Islet of Langerhans (tissue), 1 donor: ENCODE results near the gene RHBDD1.

Source experiments
- FAIRE-seq: peaks from one replicate; lab custom pipeline; 2011; peaks lifted over from hg19 to GRCh38; lab: Jason Lieb, UNC

The RHBDD1 gene

DNA sequence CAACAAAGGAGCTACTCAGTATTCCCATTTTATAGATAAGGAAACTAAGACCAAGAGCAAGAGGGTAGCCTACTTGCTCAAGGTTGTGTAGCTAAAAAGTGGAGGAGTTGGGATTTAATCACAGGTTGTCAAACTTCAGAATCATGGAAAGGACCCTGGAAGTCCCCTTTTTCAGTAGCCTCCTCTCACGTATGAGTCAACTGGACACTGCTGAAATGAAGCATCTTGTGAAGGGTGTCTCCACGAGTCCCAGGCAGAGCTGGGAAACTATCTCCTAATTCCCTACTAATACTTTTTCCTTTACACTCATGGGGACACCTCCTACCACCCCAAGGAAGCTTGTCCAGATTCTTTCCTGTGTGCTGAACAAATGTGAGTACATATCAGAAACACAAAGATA is 155.8 kb downstream of the RHBDD1 start:
- FAIRE-seq = no peak

DNA sequence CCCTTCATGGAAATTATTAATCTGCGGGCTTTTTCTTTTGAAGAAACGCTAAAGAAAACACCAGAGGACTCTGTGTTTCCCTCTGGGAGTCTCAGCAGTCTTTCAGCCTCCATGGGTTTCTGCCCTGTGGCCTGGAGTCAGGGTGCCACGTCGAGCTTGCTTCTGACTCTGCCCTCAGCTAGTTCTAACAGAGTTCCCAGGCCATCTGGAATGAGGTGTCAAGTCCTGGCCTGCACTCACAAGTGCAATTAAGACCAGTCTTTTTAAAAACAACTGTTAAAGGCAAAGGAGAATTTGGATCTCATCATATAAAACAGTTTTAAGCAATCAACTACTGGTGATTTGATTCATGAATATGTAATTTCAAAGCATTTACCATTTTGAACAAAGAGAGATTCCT is 157.3 kb downstream of the RHBDD1 start:
- FAIRE-seq = no peak

DNA sequence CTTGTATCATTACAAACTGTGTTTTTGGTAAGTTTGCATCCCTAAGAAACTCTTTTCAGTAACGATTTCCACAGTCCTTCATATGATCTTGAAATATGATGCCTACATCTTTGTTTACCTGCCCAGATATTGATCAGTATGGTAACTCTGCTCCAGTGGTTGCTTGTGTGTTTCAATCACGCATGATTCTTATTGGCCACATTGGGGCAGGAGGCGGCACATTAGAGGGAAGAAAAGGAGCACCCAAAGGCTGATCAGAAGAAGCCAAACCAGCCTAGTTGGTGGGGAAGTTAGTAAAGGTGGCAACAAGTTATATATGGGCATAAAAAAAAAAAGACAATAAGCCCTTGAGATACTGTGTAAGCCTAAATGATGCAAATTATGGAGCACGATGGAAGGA is 158.9 kb downstream of the RHBDD1 start:
- no peak for FAIRE-seq

DNA sequence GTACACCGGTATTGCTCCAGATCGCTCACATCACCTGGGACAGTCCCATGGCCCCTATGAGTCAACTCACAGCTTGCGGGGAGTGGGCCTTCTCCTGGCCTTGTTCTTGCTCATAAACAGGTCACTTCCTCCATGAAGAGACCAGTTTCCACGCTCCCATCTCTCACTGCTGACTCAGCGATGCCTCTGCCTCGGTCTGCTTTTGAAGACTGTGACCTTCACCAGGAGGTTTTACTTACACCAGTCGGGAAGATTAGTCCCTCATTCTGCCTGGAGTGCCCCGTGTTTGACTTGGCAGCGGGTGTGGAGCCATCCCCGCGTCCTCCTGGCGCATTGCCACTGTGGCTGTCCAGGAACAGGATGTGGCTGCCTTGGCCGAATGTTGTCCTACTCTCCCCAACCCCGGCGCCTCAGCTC is 159.8 kb downstream of the RHBDD1 start:
- no peak for FAIRE-seq

DNA sequence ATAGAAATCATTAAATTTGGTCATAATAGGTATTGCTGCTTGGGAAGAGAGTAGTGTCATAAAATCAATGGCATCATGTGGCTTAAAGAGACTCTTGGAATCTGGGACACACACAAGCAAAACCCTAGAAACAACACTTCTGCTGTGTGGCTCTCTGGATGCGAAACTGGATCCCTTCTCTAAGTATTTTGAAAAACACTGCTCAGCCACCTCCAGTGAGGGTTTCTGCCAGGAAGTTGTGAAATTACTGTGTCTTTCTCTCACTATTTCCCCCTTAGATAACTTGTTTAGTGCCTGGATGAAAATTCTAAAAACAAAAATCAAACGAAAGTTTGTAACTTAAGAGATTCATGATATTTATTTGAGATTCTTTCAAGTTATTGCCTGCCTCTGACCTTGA is 163.8 kb downstream of the RHBDD1 start:
- FAIRE-seq = no peak

DNA sequence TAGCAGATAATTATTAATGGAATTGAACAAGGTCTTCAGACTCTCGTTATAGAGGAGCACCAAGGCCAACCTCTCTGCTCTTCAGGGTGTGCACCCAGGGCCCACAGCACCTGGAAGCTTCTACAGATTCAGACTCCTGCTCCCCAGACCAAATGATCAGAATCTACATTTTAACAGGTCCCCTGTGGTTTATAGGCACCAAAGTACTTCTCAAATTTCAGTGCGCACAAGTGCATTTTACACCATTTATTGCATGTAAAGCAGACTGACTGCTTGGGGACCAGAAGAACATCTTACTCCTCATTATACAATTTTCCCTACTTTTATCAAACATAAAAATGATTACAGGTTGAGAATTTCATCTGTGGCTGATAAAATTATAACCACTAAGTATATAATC is 164.3 kb downstream of the RHBDD1 start:
- FAIRE-seq = no peak

DNA sequence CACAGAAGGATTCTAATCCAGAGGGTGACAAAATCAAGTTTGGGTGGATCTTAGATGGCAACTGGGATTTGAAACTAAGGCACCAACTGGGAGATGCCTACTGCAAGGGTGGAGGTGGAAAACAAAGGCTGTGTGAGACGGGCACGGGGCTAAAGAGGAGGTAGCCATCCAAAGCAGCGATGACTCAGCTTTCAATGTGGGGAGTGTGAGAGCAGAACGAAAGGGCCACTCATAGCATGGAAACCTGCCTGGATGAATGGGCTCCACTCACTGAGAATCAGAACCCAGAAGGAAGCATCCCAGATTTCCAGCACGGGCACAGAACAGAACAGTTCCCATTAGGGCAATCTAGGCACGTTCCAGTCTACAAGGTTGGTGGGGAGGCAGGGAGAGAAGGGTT is 168.6 kb downstream of the RHBDD1 start:
- FAIRE-seq = no peak

DNA sequence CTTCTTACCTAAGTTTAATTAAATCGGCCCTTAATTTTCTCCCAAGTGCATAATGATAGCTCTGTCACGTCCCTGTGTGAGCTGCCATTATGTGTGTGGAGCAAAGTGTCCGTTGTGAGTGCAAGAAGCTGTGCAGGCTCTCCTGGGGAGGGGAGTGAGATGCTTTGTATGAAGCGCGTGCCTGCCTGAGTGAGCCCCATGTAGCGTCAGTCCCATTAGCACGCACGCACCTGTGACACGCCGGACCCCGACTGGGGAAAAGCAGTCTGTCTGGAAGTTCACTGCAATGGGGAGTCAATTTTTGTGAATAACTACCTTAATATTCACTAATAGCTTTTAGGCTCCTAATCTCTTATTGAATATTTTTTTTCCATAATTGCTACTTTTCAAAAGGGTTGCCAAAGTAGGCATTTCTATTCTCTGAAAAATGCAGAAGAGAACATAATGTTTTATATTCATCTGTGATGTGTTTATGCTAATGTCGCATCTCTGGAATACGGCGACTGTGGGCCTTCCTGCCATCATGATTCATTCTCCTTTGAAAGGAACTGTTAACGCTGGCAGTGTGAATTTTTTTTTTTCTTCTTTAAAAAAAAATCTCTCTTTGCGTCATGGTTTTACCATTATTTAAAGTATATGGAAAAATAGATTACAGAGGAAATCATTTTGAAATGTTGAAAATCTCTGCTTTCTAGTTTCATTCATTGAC is 170.5 kb downstream of the RHBDD1 start:
- no peak for FAIRE-seq

DNA sequence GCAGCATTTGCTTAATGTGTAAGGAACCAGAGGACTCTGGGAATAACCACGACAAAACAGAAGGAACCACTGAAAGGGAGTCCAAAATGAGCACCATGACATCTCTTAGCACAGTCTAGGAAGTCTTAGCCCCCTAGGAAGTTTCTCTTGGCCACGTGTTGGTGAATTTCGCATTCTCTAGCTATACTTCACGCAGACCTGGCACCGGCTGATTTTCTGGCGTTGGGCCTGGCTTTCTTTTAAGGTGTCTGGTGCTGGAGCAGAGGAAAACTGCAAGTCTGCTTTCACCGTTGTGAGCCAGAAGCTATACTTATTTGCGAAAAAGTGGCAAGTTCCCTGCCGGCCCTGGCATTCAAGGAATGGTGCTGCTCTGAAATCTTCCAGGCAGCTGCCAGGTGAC is 171.3 kb downstream of the RHBDD1 start:
- no peak for FAIRE-seq

DNA sequence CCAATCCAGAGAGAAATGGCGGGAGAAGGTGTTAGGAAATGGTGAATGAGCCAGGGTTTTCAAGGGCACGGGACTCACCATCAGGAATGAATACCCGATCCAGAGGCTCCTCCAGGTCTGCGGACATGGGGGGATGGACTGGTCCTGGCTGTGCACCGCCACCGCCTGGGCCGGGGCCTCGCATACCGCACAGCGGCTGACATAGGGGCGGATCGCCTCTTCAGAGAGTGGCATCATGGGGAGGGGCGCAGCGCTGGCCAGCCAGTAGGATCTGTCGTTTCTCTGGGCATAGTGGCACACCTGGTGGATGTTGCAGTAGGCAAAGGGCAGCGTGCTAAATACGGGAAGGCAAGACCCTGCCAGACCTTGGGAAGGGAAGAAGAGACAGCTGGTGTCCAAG is 172.1 kb downstream of the RHBDD1 start:
- no peak for FAIRE-seq

DNA sequence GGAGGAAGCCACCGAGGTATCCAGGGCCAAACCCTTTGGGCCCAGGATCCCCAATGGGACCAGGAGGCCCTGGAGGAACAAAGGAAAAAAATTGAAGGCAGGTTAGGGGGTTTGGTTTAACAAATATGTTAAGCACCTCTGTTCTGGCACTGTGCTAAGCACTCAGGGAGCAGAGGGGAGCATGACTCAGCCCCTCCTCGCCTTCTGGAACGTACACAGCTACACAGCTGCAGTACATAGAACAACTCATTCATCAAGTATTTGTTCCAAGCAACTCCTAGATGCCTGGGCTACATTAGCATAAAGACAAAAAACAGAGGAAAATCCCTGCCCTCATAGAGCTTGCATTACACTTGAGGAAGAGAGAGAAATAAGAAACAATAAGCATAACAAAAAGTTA is 174.6 kb downstream of the RHBDD1 start:
- no peak for FAIRE-seq

DNA sequence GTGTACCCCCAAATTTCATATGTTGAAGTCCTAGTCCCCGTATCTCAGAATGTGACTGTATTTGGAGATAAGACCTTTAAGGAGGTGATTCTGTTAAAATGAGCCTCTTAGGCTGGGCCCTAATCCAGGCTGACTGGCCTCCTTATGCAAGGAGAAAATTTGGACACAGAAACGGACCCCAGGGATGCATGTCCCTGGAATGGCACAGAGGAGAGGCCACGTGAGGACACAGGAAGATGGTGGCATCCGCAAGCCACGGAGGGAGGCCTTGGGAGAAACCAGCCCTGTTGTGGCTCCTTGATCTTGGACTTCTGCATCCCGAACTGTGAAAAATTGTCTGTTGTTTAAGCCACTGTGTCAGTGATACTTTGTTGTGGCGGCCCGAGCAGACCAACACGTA is 177.5 kb downstream of the RHBDD1 start:
- FAIRE-seq = no peak

DNA sequence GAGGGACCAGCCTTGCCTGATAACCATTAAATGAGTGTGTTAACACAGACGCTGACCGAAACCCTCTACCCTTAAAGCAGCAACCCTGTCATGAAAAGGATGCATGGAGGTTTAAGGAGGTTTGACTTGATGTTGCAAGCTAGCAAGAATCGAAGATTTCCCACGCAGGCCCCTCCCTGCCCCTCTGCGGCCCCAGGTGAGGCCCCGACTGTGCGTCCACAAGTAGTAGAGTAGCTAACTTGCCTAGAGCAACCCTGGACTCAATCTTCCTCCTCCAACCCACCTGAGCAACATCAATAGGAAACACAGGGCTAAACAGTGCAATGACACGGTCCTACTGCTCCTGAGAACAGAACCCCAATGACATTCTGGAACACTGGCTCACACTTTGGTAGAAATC is 178.0 kb downstream of the RHBDD1 start:
- no peak for FAIRE-seq

DNA sequence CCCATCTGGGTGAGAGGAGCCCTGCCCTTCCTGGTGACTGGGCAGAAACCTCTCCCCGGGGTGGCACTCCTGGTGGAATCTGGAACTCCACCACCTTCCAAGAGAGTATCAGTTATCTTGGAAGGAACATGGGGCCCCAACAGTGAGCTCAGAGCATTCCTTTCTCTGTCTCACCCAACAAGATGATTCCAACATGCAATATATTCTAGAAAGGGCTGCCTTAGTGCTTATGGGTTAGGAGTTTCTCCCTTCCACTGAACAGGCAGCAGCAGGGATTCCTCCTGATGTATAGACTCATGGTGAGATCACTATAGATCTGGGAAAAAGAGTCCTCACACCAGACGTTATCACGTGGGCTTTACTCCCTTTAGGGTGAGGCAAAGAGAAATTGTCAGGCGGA is 181.0 kb downstream of the RHBDD1 start:
- no peak for FAIRE-seq

DNA sequence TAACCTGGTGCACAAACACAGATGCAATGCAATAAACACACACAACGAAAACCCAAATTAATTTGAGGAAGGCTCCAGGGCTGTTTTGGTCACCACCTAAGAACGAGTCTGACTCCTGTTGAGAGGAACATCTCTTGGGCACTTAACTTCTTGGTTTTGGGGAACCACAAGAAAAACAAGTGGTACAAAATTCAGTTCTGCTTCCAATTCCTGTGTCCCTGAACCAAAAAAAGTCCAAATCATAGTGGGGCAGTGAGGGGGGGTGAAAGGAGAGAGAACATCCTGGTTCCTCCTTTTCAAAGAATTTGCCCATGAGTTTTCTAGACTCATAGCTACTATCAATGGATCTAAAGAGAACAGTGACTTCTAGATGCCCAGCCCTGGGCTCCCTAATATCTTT is 184.6 kb downstream of the RHBDD1 start:
- no peak for FAIRE-seq

DNA sequence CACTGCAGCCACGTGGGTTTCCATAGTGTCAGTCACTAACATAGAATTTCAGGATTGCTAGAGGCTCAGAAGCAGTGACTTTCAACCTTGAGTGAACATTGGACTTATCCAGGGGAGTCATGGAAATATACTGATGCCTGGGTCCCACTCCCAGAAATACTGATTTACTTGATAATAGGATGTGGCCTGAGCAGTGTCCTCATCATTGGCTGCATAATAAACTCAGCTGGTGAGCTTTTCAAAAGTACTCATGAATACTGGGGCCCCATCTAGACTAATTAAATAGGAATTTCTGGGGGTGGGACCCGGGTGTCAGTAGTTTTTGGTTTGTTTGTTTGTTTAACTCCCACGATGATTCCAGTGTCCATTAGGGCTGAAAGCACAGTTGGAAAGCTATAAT is 186.8 kb downstream of the RHBDD1 start:
- no peak for FAIRE-seq

DNA sequence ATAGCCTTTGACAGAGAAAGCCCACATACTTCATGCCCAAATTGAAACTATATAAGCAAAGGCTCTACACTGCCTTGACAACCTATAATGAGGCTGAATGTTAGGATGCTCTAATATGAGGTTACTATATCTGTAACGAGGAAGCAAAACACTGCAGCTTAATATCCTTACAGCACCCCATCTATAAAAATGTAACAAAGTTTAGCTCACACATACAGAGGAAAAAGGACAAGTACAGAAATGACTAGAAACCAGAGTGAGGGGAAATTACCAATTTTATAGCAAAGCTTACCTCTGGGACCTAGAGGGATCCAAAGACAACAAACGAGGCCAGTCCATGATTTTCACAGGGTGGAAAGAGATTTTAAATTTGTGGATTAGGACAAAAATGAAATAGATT is 189.7 kb downstream of the RHBDD1 start:
- no peak for FAIRE-seq

DNA sequence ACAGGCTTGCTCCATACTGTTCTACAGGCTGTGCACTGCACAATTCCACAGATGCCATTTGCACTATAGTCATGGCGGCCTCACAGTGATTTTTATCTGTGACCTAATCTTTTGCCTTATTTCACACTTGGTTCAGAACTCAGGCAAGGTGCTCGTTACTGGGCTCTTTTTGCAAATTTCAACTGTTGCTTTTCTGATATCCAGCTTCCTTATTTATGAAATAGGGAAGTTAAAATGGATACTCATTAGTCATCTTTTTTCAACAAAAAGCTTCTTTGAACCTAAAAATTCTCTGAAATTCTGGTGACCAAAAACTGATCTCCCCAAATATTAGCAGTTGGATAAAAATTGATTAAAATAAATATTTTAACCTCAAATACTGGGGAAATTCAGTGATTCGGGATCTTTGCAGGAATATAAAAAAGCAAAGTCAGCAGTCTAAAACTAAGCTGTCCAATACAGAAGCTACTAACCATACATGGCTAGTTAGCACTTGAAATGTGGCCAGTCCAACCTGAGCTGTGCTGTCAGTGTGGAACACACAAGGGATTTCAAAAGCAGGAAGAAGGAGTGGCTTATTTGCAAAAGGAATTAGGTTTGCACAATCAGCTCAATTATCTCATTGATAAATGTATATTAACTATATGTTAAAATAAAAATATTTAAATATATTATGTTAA is 193.7 kb downstream of the RHBDD1 start:
- FAIRE-seq = no peak

DNA sequence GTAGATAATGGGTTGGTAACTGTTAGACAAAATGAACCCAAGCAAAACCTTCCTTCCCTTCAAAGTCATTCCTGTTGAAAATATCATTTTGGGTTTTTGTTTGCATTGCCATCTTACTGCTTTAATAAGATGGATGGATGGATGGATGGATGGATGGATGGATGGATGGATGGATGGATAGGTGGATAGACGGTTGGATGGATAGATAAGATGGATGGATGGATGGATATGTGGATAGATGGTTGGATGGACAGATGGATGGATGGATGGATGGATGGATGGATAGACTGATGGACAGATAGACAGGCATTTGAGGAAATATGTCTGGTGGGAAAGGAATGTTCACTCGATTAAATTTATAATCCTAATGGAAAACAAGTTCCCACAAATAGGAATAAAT is 194.9 kb downstream of the RHBDD1 start:
- no peak for FAIRE-seq

DNA sequence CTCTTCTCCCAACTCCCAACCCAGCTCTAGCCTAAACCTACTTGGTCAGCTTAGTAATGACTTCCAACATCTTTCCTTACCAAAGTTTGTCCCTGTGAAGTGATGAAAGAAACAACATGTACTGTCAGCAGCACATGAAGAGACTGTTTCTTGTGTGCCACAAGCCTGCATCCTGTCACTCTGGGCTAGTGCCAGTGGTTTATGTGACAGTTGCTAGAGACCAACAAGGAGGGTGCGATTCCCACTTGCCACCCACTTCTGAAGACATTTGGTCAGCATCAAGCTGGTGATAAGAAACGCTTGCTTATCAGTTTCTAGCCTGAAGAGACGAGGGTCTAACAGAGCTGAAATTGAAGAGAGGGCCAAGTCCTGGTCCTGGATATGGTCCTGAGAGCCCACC is 195.5 kb downstream of the RHBDD1 start:
- no peak for FAIRE-seq

DNA sequence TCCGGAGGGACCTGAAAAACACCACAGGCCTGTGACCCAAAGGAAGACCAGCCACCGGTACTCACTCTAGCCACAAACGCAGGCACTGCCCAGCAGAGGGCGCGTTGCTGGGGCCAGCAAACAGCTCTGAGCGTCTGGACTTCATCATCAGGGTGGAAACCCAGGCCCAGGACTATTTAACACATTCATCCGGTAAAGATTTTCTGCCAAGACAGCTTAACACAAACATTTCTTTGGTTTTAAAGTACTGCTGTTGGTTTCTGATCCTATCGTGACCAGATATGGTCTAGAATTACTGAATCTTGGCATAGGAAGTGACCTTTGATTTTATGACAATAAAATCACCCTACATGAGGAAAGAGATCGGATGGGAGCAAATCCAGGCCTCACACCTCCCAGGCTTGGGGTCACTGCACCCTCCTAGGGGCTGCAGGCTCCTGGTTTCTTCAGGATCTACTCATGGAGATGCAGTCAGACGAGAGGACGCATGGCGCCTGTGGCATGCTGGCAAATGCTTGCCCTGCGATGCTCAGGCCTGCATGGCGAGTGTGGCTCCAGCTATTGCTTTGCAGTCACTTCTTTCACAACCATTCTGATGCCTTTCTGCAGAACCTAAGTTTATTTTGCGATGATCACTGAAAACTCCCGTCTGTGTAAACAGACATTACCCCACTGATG is 197.8 kb downstream of the RHBDD1 start:
- no peak for FAIRE-seq

DNA sequence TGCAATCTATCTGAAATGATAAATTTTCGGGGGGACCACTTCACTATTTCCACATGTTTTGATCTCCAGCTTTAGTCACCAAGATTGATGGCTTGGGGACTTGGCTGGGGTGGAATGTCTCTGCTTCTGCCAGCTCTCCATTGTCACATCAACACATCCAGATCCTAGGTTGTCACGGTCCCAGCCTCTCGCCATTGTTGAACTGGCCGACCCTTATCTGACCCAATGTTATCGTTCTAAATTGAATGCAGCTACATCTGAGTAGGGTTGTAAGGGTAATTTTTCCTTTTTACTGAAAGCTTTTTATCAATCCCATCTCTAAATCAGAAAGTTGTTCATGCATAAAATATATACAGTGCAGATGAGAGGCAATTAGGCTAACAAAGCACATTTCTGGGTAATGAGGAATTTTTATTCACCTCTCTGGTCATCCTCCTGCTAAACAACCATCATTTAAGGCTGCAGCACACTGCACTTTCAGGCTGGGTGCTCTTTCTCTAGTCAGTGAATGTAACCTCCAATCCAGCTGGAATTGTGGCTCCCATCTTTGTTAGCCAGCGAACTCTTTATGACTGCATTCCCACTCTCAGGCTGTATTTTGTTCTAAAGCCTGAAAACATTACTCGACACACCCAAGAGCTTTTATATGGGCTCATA is 200.0 kb downstream of the RHBDD1 start:
- FAIRE-seq = no peak

DNA sequence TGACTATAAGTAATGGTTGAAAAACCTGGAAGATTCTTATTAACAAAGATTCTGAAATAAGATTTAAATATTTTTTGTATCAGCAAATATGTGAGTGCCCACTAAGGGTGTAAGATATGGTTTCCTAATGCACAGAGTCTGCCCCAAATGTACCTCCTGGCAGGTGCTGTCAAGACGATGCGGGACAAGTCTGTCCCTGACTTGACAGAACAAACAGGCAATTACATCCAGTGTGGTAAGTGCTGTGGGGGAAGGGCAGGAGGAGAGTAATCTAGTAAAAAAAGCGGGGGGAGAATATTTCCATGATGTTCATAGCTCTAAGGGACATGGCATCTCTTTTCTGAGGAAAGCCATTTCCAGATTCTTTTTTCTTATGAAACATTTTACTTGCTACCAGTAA is 200.7 kb downstream of the RHBDD1 start:
- no peak for FAIRE-seq
